GM18858 (cell line): ENCODE data around the gene NR1I2.

ENCODE experiments used
- ATAC-seq: cut with Tn5 transposase; IDR thresholded peaks from one replicate; pipeline ENCODE4 v1.9.1; 2021; ENCODE audit not compliant: unreplicated experiment

NR1I2 gene

DNA sequence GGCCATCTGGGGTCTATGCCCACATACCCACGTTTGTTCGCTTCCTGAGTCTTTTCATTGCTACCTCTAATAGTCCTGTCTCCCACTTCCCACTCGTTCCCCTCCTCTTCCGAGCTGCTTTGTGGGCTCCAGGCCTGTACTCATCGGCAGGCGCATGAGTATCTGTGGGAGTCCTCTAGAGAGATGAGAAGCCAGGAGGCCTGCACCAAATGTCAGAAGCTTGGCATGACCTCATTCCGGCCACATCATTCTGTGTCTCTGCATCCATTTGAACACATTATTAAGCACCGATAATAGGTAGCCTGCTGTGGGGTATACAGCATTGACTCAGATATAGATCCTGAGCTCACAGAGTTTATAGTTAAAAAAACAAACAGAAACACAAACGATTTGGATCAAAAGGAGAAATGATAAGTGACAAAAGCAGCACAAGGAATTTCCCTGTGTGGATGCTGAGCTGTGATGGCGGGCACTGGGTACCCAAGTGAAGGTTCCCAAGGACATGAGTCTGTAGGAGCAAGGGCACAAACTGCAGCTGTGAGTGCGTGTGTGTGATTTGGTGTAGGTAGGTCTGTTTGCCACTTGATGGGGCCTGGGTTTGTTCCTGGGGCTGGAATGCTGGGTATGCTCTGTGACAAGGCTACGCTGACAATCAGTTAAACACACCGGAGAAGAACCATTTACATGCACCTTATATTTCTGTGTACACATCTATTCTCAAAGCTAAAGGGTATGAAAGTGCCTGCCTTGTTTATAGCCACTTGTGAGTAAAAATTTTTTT is 35.9 kb downstream of the NR1I2 start:
- no peak for ATAC-seq

DNA sequence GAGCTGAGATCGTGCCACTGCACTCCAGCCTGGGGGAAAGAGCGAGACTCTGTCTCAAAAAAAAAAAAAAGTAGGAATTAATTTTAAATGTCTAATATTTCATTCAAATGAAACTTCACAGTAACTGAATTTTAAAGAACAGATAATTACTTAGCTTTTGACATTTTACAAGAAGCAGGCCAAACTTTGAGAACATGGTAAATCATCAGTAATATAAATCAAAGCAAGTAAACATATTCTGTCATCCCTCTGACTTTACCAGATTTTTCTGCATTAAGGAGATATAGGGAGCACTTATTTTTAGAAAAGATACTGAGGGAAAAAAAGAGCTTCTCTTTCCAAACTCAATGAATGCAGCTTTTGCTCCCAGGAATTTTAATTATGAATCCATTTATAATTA is 37.0 kb downstream of the NR1I2 start:
- no peak for ATAC-seq

DNA sequence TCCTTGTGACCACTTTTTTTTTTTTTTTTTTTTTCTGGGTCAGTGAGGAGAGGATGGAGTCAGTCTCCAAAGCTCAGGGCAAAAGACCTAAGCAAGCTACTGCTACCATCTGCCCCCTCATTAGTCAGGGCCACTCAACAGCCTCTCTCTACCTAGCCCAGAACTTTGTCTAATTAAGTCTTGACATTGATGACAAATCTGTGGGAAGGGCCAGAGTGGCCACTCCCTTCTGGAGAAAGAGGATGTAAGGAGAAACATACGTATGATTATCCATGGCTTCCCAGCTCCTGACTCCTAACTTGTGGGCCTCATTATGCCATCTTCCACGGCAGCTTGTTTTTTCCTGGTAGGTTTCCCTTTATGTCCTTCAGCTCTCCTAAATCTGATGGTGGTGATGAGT is 37.9 kb downstream of the NR1I2 start:
- ATAC-seq, result no peak

DNA sequence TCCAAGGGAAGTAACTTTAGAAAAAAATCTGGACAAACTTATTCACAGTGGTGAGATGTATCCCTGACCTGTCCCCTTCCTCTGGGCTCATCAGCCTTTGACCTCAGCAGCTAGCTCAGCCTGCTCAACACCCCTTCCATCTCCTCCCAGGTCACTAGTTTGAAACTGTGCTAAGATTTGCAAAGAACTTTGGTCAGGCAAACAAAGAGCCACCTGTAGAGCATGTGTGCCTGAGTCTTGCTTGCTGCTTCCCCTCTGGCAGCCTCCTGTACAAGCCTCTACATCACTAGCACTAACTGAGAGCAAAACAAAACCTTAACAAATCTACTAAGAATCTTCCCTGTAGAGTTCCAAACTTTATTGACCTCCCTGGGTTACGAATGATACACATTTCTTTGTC is 43.9 kb downstream of the NR1I2 start:
- ATAC-seq, result no peak

DNA sequence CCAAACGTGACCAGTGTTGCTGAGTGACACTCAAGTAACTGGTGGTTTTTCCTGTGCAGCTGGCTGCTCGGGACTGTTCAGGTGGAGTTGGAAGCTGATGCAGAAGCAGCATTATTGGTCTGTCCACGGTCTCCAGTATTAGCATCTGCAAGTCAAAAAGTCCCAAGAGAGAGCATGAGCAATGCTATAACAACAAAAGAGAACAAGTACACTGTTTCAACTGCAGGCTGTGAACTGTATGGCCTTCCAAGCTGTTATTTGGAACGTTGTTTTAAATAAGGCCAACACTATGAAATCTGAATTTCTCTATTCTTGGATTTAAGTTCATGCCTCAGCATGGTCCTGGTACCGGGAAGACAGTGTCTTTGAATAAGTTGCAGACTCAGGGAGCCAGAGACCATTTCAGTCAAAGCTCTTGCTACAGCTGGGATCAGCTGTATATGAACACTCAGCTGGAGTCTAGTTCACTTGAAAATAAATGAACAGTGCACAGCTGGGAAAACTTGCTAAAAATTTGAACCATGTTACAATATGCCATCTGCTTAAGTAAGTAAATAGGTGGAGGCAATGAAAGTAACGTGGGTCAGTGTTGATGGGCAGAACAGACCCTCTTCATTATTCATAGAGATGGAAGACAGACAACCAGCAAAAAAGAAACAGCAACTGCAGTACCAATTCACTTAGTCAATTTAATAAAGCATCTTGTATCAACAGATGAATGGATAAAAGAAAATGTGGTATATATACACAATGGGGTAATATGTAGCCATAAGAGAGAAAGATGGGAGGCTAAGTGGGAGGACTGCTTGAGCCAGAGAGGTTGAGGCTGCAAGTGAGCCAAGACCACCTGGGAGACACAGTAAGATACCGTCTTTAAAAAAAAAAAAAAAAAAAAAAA is 45.1 kb downstream of the NR1I2 start:
- no peak for ATAC-seq

DNA sequence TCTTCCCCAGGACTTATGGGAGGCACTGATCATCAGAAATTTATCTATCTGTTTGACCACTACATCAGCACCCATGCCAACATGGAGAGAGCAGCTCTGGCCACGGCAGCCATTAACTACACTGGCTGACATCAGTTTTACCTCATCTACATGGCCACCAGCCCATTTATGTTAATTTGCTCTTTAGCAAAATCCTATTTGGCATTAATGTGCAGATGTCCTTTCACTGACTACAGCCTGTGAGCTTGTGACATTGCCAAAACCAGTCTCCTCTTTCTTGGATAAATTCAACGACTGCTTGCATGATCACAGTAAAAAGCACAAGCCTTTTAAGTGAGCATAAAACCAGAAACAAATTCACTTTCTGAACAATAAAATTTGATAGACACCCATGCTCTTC is 47.5 kb downstream of the NR1I2 start:
- no peak for ATAC-seq

DNA sequence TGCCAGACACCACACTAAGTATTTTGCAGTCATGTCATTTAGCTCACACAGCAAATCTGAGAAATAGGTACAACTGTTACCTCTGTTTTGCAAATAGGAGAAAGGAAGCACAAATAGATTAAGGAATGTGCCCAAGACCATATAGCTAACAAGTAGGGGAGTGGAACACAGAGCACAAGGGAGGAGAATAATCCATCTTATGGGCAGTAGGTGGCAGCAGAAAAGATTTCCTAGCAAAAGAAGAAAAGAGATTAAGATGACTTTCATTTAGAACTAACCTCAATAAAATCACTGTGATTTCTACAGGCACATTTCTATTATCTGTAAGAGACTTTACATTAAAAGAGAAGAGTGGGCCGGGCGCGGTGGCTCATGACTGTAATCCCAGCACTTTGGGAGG is 49.1 kb downstream of the NR1I2 start:
- no peak for ATAC-seq

DNA sequence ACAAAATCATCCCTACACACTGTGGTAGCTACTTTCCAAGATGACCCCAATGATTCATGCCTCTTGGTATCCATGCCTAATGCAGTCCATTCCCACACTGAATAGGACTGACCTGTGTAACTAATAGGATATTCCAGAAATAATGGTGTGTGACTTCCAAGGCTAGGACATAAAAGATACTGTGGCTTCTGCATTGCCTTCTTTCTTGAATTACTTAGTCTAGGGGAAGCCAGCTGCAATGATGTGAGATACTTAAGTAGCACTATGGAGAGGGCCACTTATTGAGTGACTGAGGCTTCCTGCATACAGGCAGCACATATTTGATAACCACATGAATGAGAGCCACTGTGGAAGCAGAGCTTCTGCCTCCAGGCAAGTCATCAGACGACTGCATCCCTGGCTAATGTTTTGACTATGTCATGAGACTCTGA is 50.1 kb downstream of the NR1I2 start:
- ATAC-seq, result no peak

DNA sequence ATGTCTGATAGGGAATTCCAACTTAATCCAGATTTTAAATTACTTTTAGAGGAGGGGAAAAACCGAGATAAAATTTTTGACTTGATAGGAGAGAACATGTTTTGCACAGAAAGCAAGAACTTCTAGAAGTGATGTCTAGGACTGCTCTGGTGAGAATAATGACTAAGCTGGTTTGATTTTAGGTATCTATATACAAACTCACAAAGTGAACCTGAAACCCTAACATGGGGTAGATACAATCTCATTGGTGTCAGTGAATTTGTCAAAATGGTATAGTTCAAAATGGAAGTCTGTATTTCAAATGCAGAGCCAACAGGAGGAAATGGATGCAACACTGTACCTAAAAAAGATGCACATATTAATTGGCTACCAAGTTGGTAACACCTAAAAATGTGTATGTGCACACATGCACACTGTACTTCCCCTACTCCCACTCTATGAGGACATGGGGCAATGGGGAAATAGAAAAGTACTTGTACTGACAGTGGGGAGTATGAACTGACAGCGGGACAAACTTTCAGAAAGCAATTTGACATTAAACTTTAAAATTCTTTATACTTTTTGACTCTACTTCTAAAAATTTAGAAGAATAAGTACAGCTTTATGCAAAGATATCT is 53.0 kb downstream of the NR1I2 start:
- ATAC-seq, result peak; percentile 36

DNA sequence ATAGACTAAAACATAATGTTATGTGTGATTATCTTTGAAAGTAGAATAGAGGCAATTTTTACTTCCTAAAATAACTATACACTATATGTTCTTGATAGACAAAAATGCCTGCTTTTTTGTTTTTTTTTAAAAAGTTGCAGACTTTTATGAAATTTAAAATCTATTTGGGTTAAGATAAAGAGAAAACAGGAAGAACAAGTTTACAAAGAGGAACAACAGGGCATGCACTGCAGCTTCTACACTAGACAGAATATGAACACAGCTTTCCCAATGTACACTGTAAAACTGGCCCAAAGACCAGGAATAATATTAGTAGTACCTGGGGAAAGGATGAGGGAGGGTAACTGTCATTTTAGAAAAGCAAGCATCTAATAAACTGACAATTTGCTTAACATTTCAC is 53.7 kb downstream of the NR1I2 start:
- no peak for ATAC-seq

DNA sequence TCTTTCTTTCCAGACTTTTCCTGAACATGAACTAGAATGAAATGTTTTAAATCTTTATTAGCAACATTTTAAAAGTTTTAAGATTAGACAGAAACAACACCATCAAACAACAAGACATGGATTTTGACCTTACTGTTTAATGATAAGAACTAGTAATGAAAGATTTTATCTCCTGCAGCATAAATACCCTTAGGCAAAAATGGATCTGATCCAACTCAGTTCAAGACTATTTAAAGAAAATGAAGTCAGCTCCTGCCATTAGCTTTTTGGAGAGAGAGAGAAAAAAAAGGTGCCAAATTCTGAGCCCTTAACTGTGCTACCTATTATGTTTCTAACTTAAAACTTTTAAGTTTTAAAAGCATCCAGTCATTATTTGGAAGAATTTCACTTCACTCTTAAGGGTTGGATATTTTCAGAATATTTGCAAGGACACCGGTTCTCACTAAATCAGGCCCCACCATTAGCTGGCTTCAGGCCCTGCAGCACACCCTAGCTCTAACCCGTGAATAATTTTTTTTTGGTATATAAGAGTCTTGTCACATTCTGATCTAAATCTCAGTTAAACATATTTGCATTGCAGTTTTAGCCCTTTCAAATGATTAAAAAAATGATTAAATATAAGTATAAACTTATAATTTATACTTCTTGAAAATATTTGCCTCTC is 60.0 kb downstream of the NR1I2 start:
- ATAC-seq, result no peak

DNA sequence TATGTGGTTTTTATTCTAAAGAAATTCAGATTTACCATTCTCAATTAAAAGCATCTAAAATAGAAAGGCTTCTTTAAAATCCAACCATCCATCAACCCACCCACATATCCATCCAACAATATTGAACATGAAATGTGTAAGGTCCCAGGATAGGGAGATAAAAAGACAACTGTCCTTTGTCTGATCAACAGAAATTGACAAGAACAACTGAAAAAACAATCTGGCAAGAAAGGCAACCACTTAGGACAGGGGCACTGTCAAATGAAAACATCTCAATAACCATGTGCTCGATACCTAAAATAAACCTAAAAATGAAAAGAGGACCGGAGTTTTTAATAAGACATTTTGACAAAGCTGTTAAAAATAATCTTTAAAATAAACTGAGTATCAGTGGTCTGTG is 67.2 kb downstream of the NR1I2 start:
- no peak for ATAC-seq

DNA sequence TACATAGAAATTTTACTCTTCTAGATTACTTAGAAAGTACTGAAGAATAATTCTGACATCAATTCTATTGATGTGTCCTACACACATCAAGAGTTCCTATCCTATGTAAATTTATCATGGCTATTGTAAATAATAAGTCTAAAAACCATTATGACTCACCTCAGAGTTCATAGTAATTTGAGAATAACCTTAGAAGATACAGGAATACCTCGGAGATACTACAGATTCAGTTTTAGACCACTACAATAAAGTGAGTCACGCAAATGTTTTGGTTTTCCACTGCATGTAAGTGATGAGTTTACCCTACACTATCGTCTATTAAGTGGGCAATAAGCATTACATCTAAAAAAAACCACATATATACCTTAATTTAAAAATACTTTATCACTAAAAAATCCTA is 74.8 kb downstream of the NR1I2 start:
- no peak for ATAC-seq

DNA sequence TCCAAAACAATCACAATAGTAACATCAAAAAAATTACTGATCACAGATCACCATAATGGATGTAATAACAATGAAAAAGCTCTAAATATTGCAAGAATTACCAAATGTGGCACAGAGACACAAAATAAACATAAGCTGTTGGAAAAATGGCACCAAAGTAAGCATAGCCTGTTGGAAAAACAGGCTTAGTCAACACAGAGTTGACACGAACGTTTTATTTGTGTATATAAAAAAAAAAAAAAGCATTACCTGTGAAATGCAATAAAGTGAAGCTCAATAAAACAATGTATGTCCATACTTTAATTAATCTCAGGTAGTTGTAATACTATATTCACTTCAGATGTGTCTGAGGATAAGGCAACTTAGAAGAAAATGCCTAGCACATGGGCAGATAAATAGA is 77.1 kb downstream of the NR1I2 start:
- no peak for ATAC-seq

DNA sequence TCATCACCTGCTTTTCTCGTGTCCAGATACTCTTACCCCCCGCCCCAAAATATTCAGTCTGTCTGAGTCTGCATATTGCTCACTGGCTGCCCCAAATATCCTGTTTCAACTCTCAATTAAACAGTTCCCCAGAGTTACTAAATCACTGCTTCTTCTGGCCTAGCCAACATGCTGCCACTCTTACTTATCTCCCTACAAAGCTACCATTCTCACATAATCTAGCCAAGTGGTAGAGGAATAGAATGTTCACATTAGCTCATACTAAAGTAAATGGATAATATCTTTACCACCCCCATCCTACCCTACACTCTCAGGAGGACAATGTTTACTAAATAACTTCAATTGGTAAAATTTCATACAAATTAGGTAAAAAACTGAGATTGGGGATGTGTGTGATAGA is 77.8 kb downstream of the NR1I2 start:
- ATAC-seq, result no peak

DNA sequence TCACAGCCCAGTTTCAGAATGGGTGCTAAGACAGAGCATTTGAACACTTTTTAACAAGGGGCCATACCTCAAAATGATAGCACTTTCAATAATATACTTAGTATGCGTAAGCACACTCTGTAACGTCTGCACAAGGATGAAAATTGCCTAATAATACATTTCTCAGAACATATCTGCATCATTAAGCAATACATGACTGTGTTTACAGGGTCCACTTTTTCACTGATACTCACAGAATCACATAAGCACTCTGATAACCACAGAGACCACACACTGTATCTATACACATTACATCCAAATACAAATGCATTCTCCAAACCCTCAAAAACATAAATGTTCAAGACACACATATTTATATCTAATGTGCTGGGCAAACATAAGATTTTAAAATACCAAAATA is 79.8 kb downstream of the NR1I2 start:
- ATAC-seq, result no peak

DNA sequence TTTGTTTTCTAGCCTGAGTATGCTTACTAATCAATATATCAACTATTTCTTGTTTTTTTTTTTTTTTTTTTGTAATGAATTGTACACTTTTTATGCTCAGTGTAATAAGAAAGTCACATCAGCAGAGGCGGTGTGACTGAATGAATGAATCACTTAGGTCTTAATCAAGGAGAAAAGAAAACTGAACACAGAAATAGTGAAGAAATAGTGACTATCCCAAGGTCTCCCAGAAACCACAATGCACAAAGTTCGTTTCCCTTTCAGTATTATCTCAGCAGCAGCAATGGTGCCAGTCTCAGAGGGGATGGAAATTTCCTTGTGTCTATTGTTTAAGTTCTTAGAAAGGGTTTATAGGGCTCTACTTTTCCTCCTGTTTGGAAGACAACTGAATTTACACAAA is 80.7 kb downstream of the NR1I2 start:
- ATAC-seq, result no peak

DNA sequence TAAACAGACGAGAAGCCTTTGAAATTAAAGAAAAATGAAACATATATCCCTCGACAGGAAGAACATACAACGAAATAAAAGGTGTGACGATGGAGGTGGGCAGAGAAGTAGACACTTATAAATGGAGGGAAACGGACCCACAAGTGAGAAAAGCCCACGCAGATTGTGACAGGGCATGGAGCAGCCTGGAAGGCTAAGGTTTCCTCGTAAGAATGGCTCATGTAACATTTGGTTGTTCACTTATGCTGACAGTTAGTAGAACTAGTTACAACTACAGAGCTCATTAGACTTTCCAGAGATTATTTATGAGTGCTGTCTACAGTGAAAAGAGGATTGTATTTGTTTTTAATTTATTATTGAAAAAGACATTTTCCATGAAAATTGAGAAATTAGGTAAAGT is 82.6 kb downstream of the NR1I2 start:
- no peak for ATAC-seq
